GM21529 (cell line): ENCODE results near the gene AMELX.

Experiments used
- ATAC-seq: cut with Tn5 transposase; IDR thresholded peaks from one replicate; pipeline ENCODE4 v1.9.1; 2021; ENCODE audit not compliant: unreplicated experiment

Gene AMELX

GRCh38 chrX:11293113-11293512 lies at the start of gene AMELX:
Gene AMELX, plus strand, starts transcription at chrX:11293413. Its CDS starts 1,376 bp downstream, at chrX:11294789.
- ATAC-seq = no peak

- no peak for ATAC-seq
These were observed 48.6 kb upstream of the AMELX start for GRCh38 chrX:11244636-11245035.

GRCh38 chrX:11254417-11255109 lies 38.6 kb upstream of the AMELX start:
- ATAC-seq = no peak

DNA sequence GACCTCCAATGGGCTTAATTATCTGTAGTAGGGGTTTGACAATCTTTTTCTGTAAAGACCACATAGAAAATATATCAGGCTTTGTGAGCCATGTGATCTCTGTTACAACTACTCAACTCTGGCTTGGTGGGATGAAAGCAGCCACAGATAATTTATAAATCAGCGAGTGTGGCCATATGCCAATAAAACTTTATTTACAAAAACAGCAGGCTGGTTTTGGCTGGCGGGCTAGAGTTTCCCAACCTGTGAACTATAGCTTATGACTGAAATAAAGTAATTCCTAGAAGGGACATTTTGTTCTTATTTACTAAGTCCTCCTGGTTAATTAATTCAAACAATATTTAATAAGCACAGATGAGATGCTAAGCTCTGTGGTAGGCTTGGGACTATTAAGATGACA lies 35.9 kb upstream of the AMELX start:
- no peak for ATAC-seq

- no peak for ATAC-seq
These were observed 35.5 kb upstream of the AMELX start for GRCh38 chrX:11257711-11258110.

DNA sequence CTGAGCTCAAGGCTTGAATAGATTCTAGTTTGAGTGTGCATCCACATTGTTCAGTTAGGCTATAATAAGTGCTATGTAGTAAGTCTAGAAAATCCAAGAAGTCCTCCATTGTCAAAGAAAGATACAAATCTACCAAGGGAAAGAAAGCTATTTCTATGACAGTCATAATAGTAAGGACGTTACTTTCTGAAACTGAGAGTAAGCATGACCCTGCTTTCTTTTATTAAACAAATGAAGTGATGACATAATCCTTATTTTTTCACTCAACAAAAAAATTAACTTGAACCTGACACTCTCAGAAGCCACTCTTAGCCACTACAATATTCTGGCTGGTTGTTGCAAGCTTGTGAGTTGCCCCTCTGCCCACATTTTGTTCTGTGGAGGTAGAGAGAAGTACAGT lies 33.8 kb upstream of the AMELX start:
- no peak for ATAC-seq

- ATAC-seq = no peak
These were observed 32.0 kb upstream of the AMELX start for GRCh38 chrX:11261260-11261659.

DNA sequence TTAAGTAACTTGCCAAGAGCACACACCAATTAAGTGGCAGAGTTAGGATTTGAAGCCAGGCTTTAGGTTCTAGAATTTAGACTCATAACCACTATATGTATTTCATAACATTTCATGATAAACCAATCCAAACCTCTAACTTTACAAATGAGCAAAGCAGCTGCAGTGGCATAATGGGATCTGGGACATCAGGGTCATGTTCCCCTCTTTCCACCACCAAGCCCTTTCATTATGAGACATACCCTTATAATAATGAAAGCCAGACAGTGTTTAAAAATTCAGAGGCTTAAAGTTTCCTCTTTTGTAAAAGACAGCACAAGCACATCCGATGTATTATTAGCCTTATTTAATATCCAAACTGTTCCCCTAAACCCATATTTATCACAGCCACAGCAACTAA lies 28.3 kb upstream of the AMELX start:
- ATAC-seq = no peak

GRCh38 chrX:11265352-11265751 lies 27.9 kb upstream of the AMELX start:
- ATAC-seq = no peak

DNA sequence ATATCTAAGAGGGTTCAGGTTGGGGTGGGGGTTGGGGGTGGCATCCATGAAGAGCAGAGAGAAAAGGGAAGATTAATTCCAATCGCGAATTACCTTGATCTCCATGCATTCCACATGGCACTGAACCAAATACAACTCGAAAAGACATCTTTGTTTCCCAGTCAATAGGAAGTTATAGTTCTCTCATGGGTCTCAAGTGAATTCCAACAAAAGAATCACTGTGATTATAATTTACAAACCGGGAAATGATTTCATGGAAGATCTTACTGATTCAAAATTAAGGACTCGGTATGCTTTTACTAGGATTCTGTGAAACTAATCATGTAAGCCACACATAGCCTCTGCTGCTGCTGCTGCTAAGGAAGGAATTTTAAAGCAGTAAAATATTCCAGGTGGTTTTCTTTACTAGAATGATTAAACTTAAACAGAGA lies 26.6 kb upstream of the AMELX start:
- no peak for ATAC-seq

DNA sequence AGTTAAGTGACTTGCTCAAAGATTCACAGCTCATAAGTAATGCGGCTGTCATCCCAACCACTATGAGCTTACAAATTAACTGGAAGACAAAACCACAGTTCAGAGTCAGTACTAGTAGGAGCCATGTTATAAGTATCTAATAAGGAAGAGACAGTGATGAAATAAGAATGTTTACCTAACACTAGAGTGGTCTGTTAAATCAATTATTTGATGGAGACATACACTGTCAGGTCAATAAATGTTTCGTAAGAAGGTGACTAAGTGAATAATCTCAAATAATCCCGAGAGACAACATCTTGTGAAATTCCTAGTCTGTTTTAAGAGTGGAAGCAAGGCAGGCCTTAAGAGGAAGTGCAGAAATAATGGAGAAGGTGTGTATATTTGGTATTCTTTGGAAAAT lies 25.8 kb upstream of the AMELX start:
- ATAC-seq = no peak

- ATAC-seq = no peak
These were observed 24.2 kb upstream of the AMELX start for GRCh38 chrX:11269006-11269405.

DNA sequence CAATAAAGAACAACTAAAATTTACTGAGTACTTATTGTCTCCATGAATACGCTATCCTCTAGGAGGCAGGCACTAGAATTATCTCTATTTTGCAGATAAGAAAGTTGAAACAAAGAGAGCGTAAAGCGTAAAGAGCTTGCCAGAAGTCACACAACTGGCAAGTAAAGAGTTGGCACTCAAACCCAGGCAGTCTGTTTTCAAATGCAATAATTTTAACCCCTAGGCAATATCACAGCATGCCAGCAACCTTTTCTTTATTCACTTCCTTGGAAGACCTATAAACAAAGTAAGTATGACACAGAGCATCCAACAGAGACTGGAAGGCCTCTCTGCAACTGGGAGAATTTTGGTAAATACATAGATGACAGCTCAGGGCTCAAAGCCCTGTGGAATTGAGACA lies 23.2 kb upstream of the AMELX start:
- ATAC-seq = no peak

DNA sequence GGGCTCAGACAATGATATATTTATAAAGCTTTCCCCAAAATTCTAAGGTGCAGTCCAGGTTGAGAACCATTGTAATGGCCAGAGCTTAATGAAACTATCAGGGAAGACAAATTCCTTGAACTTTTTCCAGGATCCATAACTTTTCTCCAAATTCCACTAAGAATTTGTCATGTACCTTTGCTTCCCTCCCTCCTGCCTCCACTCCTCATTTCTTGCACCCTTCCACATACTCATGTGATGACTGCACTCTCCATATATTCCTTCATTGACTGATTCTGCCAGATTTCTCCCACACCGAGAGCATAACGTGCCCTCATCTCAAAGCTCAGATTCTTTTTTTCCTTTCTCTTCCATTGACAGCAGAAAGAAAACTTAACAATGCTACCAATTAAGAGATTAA lies 20.9 kb upstream of the AMELX start:
- ATAC-seq = no peak

GRCh38 chrX:11272863-11273262 lies 20.4 kb upstream of the AMELX start:
- no peak for ATAC-seq

DNA sequence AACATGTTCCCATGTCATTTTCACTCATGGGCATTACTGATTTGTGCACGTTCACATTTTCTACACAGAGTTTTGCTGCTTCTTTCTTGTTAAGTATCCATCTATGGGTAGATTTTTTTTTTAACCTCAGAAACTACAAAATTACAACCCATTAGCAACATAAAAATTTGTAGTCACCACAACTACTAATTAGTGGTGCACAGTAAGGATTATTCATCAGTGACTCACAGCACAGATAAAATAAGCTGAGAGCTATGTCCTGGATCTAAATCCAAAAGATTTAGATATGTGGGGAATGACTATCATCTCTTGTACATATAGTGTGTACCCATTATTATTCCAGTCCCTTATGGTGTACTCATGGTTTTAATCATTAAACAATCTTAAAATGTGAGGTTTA lies 19.7 kb upstream of the AMELX start:
- ATAC-seq = no peak

DNA sequence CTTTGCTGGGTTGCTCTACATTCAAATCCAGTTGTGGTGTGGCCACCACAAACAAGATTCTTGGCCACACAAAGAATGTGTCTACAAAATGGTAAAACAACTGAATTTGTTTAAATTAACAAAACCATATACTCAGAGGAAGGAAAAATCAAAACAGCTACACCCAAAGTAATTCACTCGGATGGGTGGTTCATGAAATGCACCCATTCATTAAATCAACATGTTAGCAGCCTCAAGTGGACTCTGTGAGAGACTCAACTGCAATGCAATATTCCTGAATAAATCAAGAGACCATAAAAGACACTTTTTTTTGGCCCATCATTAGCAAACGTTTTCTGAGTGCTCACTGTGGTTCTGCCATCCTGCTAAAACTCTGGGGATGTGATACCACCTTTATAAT lies 11.2 kb upstream of the AMELX start:
- ATAC-seq = no peak

DNA sequence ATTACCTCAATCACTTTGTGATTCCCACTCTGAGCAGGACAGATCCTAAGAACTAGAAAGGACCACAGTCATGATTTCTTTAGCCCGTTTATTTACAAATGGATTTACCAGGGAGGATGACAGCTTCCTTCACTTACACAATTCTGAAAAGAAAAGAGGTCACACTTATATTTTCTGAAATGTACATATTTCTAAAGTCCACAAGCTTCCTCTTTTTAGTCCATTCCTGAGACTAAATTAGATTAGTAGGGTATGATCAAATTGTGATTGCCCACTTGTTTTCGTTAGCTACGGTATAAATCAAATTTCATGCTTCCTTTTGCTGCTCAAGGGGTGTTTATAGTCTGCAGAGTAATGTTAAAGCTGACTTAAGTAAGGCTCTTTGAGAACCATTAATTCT lies 7.6 kb upstream of the AMELX start:
- ATAC-seq = no peak

DNA sequence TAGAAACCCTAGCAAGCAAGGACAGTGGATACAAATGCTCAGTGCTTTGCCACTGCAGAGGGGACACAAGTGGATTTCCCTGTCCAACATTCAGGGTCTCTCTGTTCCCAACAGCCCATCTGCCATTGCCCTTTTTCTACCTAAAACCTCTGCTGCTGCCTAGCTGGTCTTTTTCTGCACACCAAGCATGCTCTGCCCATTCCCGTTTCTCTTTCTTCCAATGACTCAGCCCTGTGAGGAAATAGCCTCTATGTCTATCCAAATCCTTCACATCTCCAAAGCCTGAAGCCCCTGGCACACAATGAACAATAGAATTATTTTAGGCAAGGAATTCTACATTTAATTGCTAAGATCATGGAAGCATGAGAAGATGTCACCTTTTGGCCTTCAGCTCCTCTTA lies 5.7 kb upstream of the AMELX start:
- ATAC-seq = no peak

DNA sequence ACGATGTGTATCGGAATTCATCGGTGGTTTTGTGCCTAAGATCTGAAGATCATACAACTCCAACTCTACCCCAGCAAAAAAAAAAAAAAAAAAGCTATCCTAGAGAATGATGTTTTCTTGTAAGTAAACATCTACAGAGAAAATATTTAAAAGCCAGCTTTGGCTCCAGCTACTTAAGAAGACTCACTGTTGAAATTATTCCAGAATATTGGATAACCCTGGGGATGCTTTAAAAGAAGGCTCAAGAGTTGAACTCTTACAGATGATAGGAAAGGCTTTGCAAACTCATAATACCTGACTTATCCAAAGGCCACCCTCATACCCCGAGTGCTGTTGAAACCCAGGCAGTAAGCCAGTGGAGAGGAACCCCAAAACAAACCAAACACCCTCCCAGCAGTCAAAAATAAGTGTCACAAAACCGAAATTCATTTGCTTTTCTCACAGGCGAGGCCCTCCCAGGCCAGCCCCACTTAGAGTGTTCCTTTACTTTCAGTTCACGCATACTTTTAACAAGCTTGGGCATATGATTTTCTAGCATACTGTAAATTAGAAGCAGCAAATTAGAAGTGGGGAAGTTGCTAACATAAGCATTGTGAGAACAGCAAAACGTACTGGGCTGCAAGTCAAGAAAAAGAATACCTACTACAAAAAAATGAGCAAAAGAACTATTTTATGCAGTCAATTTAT lies 2.7 kb upstream of the AMELX start:
- ATAC-seq = no peak

- ATAC-seq = no peak
These were observed 2.8 kb downstream of the AMELX start for GRCh38 chrX:11296051-11296450.

DNA sequence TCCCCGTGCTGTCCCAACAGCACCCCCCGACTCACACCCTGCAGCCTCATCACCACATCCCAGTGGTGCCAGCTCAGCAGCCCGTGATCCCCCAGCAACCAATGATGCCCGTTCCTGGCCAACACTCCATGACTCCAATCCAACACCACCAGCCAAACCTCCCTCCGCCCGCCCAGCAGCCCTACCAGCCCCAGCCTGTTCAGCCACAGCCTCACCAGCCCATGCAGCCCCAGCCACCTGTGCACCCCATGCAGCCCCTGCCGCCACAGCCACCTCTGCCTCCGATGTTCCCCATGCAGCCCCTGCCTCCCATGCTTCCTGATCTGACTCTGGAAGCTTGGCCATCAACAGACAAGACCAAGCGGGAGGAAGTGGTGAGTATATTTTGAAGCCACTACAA lies 5.4 kb downstream of the AMELX start:
- ATAC-seq = no peak

DNA sequence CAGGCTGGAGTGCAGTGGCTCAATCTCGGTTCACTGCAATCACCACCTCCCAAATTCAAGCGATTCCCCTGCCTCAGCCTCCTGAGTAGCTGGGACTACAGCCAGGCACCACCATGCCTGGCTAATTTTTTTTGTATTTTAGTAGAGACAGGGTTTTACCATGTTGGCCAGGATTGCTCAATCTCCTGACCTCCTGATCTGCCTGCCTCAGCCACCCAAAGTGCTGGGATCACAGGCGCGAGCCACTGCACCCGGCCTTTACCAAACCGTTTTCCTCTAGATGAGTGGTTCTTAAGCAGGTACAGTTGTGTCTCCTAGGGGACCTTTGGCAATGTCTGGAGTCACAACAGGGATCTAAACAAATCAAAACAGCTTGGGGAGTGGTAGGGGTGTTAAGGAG lies 11.6 kb downstream of the AMELX start:
- ATAC-seq = no peak
